ENCODE results near the gene FBXW4.

Gene FBXW4

GRCh38 chr10:101617824-101618568, 77.0 kb downstream of the FBXW4 start:
- Histone ChIP-seq H3K27ac (no peak overlapping the region), H3K27me3 (no peaks in the 10 kb centered on the region), H3K36me3 (peaks cover 0 to 74% (median 9%) of the 10 kb centered on the region in 3 donors), H3K9me3 (no peaks in the 10 kb centered on the region), H3K4me3 (no peak overlapping the region), H3K4me1 (peaks cover 0 to 4% (median 0%) of the 10 kb centered on the region in 4 donors)
- intact Hi-C loops (cut with DNase I; ENCODE audit: low total_unique reads): no loop called here
- no peak for DNase-seq
- TF ChIP-seq, protein P1, sequence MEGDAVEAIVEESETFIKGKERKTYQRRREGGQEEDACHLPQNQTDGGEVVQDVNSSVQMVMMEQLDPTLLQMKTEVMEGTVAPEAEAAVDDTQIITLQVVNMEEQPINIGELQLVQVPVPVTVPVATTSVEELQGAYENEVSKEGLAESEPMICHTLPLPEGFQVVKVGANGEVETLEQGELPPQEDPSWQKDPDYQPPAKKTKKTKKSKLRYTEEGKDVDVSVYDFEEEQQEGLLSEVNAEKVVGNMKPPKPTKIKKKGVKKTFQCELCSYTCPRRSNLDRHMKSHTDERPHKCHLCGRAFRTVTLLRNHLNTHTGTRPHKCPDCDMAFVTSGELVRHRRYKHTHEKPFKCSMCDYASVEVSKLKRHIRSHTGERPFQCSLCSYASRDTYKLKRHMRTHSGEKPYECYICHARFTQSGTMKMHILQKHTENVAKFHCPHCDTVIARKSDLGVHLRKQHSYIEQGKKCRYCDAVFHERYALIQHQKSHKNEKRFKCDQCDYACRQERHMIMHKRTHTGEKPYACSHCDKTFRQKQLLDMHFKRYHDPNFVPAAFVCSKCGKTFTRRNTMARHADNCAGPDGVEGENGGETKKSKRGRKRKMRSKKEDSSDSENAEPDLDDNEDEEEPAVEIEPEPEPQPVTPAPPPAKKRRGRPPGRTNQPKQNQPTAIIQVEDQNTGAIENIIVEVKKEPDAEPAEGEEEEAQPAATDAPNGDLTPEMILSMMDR (IDR thresholded peaks at IDR 0.05): no peak

GRCh38 chr10:101617102-101617823, 77.7 kb downstream of the FBXW4 start:
- Histone ChIP-seq H3K4me3 (no peak overlapping the region), H3K9me3 (no peaks in the 10 kb centered on the region), H3K36me3 (peaks cover 0 to 76% (median 8%) of the 10 kb centered on the region in 3 donors), H3K27ac (no peak overlapping the region), H3K4me1 (peaks cover 0 to 4% (median 0%) of the 10 kb centered on the region in 4 donors), H3K27me3 (no peaks in the 10 kb centered on the region)
- DNase-seq: no peak
- intact Hi-C loops (cut with DNase I; ENCODE audit: low total_unique reads): no loop called here
- TF ChIP-seq, protein P1 (IDR thresholded peaks at IDR 0.05): no peak

DNA sequence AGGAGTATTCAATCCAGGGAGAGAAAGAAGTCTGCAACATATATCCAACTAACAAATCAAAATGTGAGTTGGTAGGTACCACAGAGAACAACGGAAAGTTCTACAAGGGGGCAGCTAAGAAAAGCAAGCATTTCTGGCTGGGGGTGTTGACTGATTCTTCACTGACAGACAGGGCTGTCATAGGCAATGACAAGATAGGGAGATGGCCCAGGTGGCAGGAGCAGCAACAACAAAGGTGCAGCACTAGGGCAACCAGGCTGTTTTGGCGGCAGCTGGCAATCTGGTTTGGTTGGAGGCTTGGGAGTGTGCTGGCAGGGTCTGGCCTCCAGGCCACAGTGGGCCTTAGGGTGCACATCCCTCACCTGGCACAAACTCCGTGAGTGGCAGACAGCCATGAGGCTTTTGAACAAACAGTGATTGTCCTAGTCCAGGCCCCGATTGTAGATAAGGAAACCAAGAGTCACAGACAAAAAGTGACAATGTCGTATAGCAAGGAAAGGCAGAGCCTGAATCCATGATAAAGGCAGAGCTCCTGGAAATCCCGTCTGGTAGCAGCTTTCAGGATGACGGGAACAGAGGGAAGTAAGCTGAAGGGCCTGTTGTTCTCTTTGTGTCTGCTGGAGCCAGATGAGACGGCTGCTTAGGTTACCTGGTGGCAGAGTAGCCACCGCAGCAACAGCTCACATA, 78.4 kb downstream of the FBXW4 start:
- Histone ChIP-seq H3K4me3 (no peak overlapping the region), H3K4me1 (peaks cover 0 to 4% (median 0%) of the 10 kb centered on the region in 4 donors), H3K36me3 (peaks cover 6 to 76% (median 8%) of the 10 kb centered on the region in 3 donors), H3K9me3 (no peaks in the 10 kb centered on the region), H3K27me3 (no peaks in the 10 kb centered on the region), H3K27ac (no peak overlapping the region)
- intact Hi-C loops (cut with DNase I; ENCODE audit: low total_unique reads): no loop called here
- TF ChIP-seq, protein P1 (IDR thresholded peaks at IDR 0.05): no peak
- DNase-seq: no peak

- Histone ChIP-seq H3K36me3 (peaks cover 16 to 79% (median 16%) of the 10 kb centered on the region in 3 donors), H3K27me3 (no peaks in the 10 kb centered on the region), H3K4me3 (no peak overlapping the region), H3K9me3 (no peaks in the 10 kb centered on the region), H3K27ac (no peak overlapping the region), H3K4me1 (peaks cover 0 to 4% (median 0%) of the 10 kb centered on the region in 4 donors)
- TF ChIP-seq, protein P1 (IDR thresholded peaks at IDR 0.05): no peak
- intact Hi-C loops (cut with DNase I; ENCODE audit: low total_unique reads): no loop called here
- DNase-seq: no peak
Measured at GRCh38 chr10:101615525-101616116, 79.3 kb downstream of the FBXW4 start.

Measured in tibial artery (tissue), 4 donors.